MM.1S (cell line): ENCODE measurements around the gene ACSL6.

Source experiments
- CTCF ChIP-seq: fragments of 300-600 bp; sonication (generic); IDR thresholded peaks from 2 replicates; pipeline ENCODE4 v1.5.1; 2016; ENCODE audit warnings: antibody characterized with exemption, low read length, mixed read lengths
- EZH2 ChIP-seq: fragments of 300-600 bp; sonication (generic); optimal IDR thresholded peaks from 2 replicates; pipeline ENCODE3; 2017; ENCODE audit warnings: low read depth, mild to moderate bottlenecking, antibody characterized with exemption, low read length, mixed read lengths

GRCh38 chr5:132026516-132027008 lies 15.1 kb upstream of the ACSL6 start:
- TF ChIP-seq CTCF (no peak), EZH2 (no peak)
